B cell (primary cell): ENCODE data around the gene AHNAK. TPM values are rescaled to one million over a fixed set of nuclear protein-coding genes. Genes with fewer than 3 reads are reported as not detected.

Experiments used
- ATAC-seq: fragments of 200-7000 bp; cut with Tn5 transposase; one replicate; pipeline ENCODE4 v1.10.0; 2021; ENCODE audit warnings: low read depth, mild to moderate bottlenecking, moderate number of reproducible peaks, moderate library complexity
- CTCF ChIA-PET: fragments of 350-600 bp; sonication (Branson Sonifier 250); formaldehyde crosslinking; loops from one replicate; lab custom pipeline; 2021; ENCODE audit warnings: antibody characterized with exemption, inconsistent platforms; lab: Charles Lee
- POLR2A ChIA-PET: fragments of 350-600 bp; sonication (Branson Sonifier 250); formaldehyde crosslinking; loops from one replicate; lab custom pipeline; 2021; ENCODE audit warnings: antibody characterized with exemption; lab: Charles Lee
- DNase-seq: peaks from one replicate; pipeline ENCODE4 v3.0.0; 2013
- H2AFZ ChIP-seq: 2 replicates; pipeline ENCODE4 v1.6.1; 2012; ENCODE audit warnings: mild to moderate bottlenecking, low read depth, low read length; ENCODE audit not compliant: insufficient read depth, poor library complexity, severe bottlenecking
- H3K27ac ChIP-seq, 2 donors: 1 replicate in 1 of 2; 2 replicates in 1 of 2; pipeline ENCODE4 v1.5.1; 2012 to 2013; ENCODE audit warnings: low read length in 2 of 2, mild to moderate bottlenecking in 2 of 2, moderate library complexity in 1 of 2
- H3K27me3 ChIP-seq, 4 experiments: fragments of 200-600 bp in 1 of 4; sonication (generic) in 1 of 4; replicated peaks in 1 of 4; 1 replicate in 2 of 4; 2 replicates in 2 of 4; pipeline versions ENCODE4 v1.6.1 to v1.7.0; 2013 to 2016; ENCODE audit warnings: low read length in 3 of 4, mild to moderate bottlenecking in 2 of 4, mixed read lengths in 1 of 4, moderate library complexity in 1 of 4; ENCODE audit not compliant: insufficient read depth in 4 of 4, control insufficient read depth in 3 of 4; ENCODE audit errors: control extremely low read depth in 1 of 4
- H3K36me3 ChIP-seq, 2 experiments: replicated peaks in 1 of 2; 1 replicate in 1 of 2; 2 replicates in 1 of 2; pipeline versions ENCODE4 v1.6.1 to v1.7.1; 2013; ENCODE audit warnings: low read length in 1 of 2; ENCODE audit not compliant: insufficient read depth in 2 of 2, control insufficient read depth in 1 of 2; ENCODE audit errors: control extremely low read depth in 1 of 2, extremely low read depth in 1 of 2
- H3K4me1 ChIP-seq, 2 donors: fragments of 200-600 bp in 1 of 2; sonication (generic) in 1 of 2; 1 replicate in 1 of 2; 2 replicates in 1 of 2; pipeline versions ENCODE4 v1.5.1 to v1.6.1; 2013 to 2017; ENCODE audit warnings: low read length in 2 of 2; ENCODE audit not compliant: control insufficient read depth in 2 of 2, insufficient read depth in 2 of 2
- H3K4me2 ChIP-seq: replicated peaks from 2 replicates; pipeline ENCODE3; 2012; ENCODE audit warnings: mild to moderate bottlenecking, low read depth, low read length; ENCODE audit not compliant: poor library complexity, severe bottlenecking
- H3K4me3 ChIP-seq, 5 experiments: fragments of 200-600 bp in 1 of 5; sonication (generic) in 1 of 5; 1 replicate in 3 of 5; 2 replicates in 2 of 5; pipeline versions ENCODE4 v1.5.1 to v1.7.0; 2011 to 2016; ENCODE audit warnings: low read length in 4 of 5, mild to moderate bottlenecking in 4 of 5, low read depth in 2 of 5, control low read depth in 1 of 5, moderate library complexity in 1 of 5; ENCODE audit not compliant: insufficient read depth in 1 of 5; ENCODE audit errors: control extremely low read depth in 1 of 5, extremely low read depth in 1 of 5
- H3K79me2 ChIP-seq: fragments of 200-600 bp; sonication (generic); one replicate; pipeline ENCODE4 v1.6.0; 2016; ENCODE audit warnings: low read length; ENCODE audit not compliant: control insufficient read depth, insufficient read depth
- H3K9ac ChIP-seq: fragments of 200-600 bp; sonication (generic); 2 replicates; pipeline ENCODE4 v1.6.1; 2017; ENCODE audit warnings: mild to moderate bottlenecking, low read length, moderate library complexity
- H3K9me3 ChIP-seq, 3 donors: one replicate each; pipeline versions ENCODE4 v1.6.1 to v1.7.1; 2013; ENCODE audit warnings: low read length in 2 of 3; ENCODE audit not compliant: control insufficient read depth in 2 of 3, insufficient read depth in 1 of 3; ENCODE audit errors: control extremely low read depth in 1 of 3
- H4K20me1 ChIP-seq: 2 replicates; pipeline ENCODE4 v1.6.0; 2012; ENCODE audit warnings: mild to moderate bottlenecking, low read length; ENCODE audit not compliant: insufficient read depth, control insufficient read depth, poor library complexity, severe bottlenecking
- H3K27ac Mint-ChIP-seq: one replicate; pipeline ENCODE4 v1.8.0; 2021; ENCODE audit warnings: mixed read lengths
- H3K27me3 Mint-ChIP-seq: one replicate; pipeline ENCODE4 v1.8.0; 2021; ENCODE audit warnings: mixed read lengths
- H3K4me1 Mint-ChIP-seq: one replicate; pipeline ENCODE4 v1.8.0; 2021; ENCODE audit warnings: mixed read lengths
- H3K4me3 Mint-ChIP-seq: one replicate; pipeline ENCODE4 v1.8.0; 2021; ENCODE audit warnings: mixed read lengths
- H3K9me3 Mint-ChIP-seq: one replicate; pipeline ENCODE4 v1.8.0; 2022; ENCODE audit warnings: mixed read lengths; ENCODE audit not compliant: insufficient read depth
- CTCF ChIP-seq: fragments of 200-600 bp; IDR thresholded peaks from one replicate; pipeline ENCODE4 v1.8.0; 2022; ENCODE audit warnings: antibody characterized with exemption, mild to moderate bottlenecking
- EZH2 ChIP-seq: IDR thresholded peaks from 2 replicates; pipeline ENCODE4 v1.6.1; 2012; ENCODE audit warnings: borderline replicate concordance, low read depth, mild to moderate bottlenecking, moderate library complexity, low read length; ENCODE audit not compliant: insufficient read depth, poor library complexity, severe bottlenecking
- WGBS: methylation state at CpG from one replicate; pipeline ENCODE4 v1.1.5; 2013; ENCODE audit warnings: missing lambda C conversion rate; ENCODE audit not compliant: insufficient coverage; 5-methylcytosine and 5-hydroxymethylcytosine counted together
- intact Hi-C: fragments of 100-400 bp; cut with micrococcal nuclease; formaldehyde crosslinking; loops from one replicate; pipeline ENCODE4 v1.10.0; 2022
- polyA plus RNA-seq: library from polyadenylated mRNA; depleted of rRNA; stranded (reverse); fragments of >200 nt; gene quantifications from 2 replicates; pipeline ENCODE4 v1.2.3, GENCODE V29; 2012
- total RNA-seq, 2 donors: library from RNA; stranded (reverse); fragments of 120-200 nt in 1 of 2; gene quantifications; 1 replicate in 1 of 2; 2 replicates in 1 of 2; pipeline versions ENCODE4 v1.2.3 to v1.2.4, GENCODE V29; 2013 to 2022

AHNAK gene
- total and polyA plus RNA-seq, 2 donors (not counting 1 experiment from before 2014, with no cell fraction given): 63.7 to 229 TPM

- Mint-ChIP-seq H3K4me3 (peak overlapping the region; percentile 97), H3K4me1 (peaks cover 79% of the 10 kb centered on the region), H3K27ac (peak overlapping the region; percentile 97), H3K9me3 (no peaks in the 10 kb centered on the region), H3K27me3 (no peaks in the 10 kb centered on the region)
- peak overlapping the region; percentile 91 to 94 for H3K27ac ChIP-seq
- peaks cover 0 to 7% of the 10 kb centered on the region in 2 experiments for H3K36me3 ChIP-seq
- no peak for DNase-seq
- peaks cover 81% of the 10 kb centered on the region for H4K20me1 ChIP-seq
- TF ChIP-seq CTCF: no peak
- TF ChIP-seq EZH2: no peak
- peak overlapping the region in 4 of 5 experiments; percentile 38 to 99 (median 94) for H3K4me3 ChIP-seq
- peaks cover 65 to 83% of the 10 kb centered on the region in 2 donors for H3K4me1 ChIP-seq
- peaks cover 91% of the 10 kb centered on the region for H3K79me2 ChIP-seq
- no peak overlapping the region for H2AFZ ChIP-seq
- ChIA-PET CTCF (interaction anchor here (0.6 to 11.1 kb wide), 28 partner anchors 13 to 312 kb away, joined by 3 to 376 read pairs (median 6); partner anchors contain the start of genes EEF1G, EML3, LBHD1 and ROM1), POLR2A (interaction anchor here (1.0 to 7.3 kb wide), 5 partner anchors 14 to 117 kb away, joined by 3 to 119 read pairs (median 5); partner anchors contain the start of genes EEF1G and TUT1)
- H3K4me2 ChIP-seq: peak overlapping the region; percentile 97
- H3K9ac ChIP-seq: peak overlapping the region; percentile 98
- no peaks in the 10 kb centered on the region for H3K27me3 ChIP-seq
- H3K9me3 ChIP-seq: no peaks in the 10 kb centered on the region
- WGBS: 62% methylated on average over 4 of the region's 6 CpGs
- intact Hi-C loops: loop anchor here (5.0 kb wide), 2 partner anchors 45 to 50 kb away; partner anchors contain the start of gene TUT1
- ATAC-seq: no peak
These were observed 4.4 kb downstream of the AHNAK start for GRCh38 chr11:62542111-62542745.
